ENCODE measurements around the gene UTP15.

The UTP15 gene

GRCh38 chr5:73531356-73531755, 34.2 kb upstream of the UTP15 start:
- no peak for ATAC-seq

GRCh38 chr5:73532195-73532594, 33.3 kb upstream of the UTP15 start:
- ATAC-seq: no peak
- TF ChIP-seq POU6F1 (CRISPR knock-in tag; IDR thresholded peaks at IDR 0.05; ENCODE audit: borderline replicate concordance, low read depth) (no peak), RARB (CRISPR knock-in tag; IDR thresholded peaks at IDR 0.05) (no peak)

More at GRCh38 chr5:73531356-73531755, 34.2 kb upstream of the UTP15 start:
- TF ChIP-seq ZNF70 (CRISPR knock-in tag; IDR thresholded peaks at IDR 0.05): no peak
- TF ChIP-seq CSDC2 (CRISPR knock-in tag; IDR thresholded peaks at IDR 0.05): no peak
- TF ChIP-seq ZC3H10 (CRISPR knock-in tag; IDR thresholded peaks at IDR 0.05): no peak
- TF ChIP-seq TOX (CRISPR knock-in tag; IDR thresholded peaks at IDR 0.05; ENCODE audit: borderline replicate concordance): no peak
- TF ChIP-seq POU6F1 (CRISPR knock-in tag; IDR thresholded peaks at IDR 0.05; ENCODE audit: borderline replicate concordance, low read depth): no peak
- no peak for TF ChIP-seq ESRRG (CRISPR knock-in tag; IDR thresholded peaks at IDR 0.05)
- no peak for TF ChIP-seq ZNF565 (CRISPR knock-in tag; conservative IDR thresholded peaks at IDR 0.05; ENCODE audit: low read depth)
- TF ChIP-seq ZFP3 (CRISPR knock-in tag; IDR thresholded peaks at IDR 0.05): no peak
- TF ChIP-seq RARB (CRISPR knock-in tag; IDR thresholded peaks at IDR 0.05): no peak
- TF ChIP-seq ZFP30 (CRISPR knock-in tag; IDR thresholded peaks at IDR 0.05): no peak
- TF ChIP-seq SNAI2 (CRISPR knock-in tag; IDR thresholded peaks at IDR 0.05): no peak
- no peak for TF ChIP-seq PATZ1 (CRISPR knock-in tag; IDR thresholded peaks at IDR 0.05; ENCODE audit: borderline replicate concordance)
- TF ChIP-seq GLIS3 (CRISPR knock-in tag; IDR thresholded peaks at IDR 0.05): no peak
- no peak for TF ChIP-seq ZNF8 (CRISPR knock-in tag; IDR thresholded peaks at IDR 0.05)
- TF ChIP-seq BACH2 (CRISPR knock-in tag; IDR thresholded peaks at IDR 0.05; ENCODE audit: borderline replicate concordance): no peak
- no peak for TF ChIP-seq ARNTL (CRISPR knock-in tag; IDR thresholded peaks at IDR 0.05; ENCODE audit: borderline replicate concordance, low read depth)
- no peak for TF ChIP-seq CSRNP3 (CRISPR knock-in tag; IDR thresholded peaks at IDR 0.05)
- TF ChIP-seq CREB5 (CRISPR knock-in tag; IDR thresholded peaks at IDR 0.05; ENCODE audit: low read depth): no peak
- TF ChIP-seq PPARA (CRISPR knock-in tag; IDR thresholded peaks at IDR 0.05; ENCODE audit: borderline replicate concordance): no peak

GRCh38 chr5:73534011-73534644, 31.4 kb upstream of the UTP15 start:
- no peak for ATAC-seq
- TF ChIP-seq TOX (CRISPR knock-in tag; IDR thresholded peaks at IDR 0.05; ENCODE audit: borderline replicate concordance) (no peak), TSHZ2 (CRISPR knock-in tag; IDR thresholded peaks at IDR 0.05) (no peak)

All from SK-N-SH treated with all-trans-retinoic acid at 6 μM for 48 hours (cell line).